H1 (cell line): ENCODE results near the gene LYRM7. TPM values are rescaled to one million over a fixed set of nuclear protein-coding genes. Genes with fewer than 3 reads are reported as not detected.

ENCODE experiments used
- CHD7 ChIP-seq: fragments of 300-600 bp; sonication (generic); IDR thresholded peaks from 2 replicates; pipeline ENCODE4 v1.7.1; 2012; ENCODE audit warnings: low read length, moderate library complexity, mild to moderate bottlenecking, inconsistent platforms; ENCODE audit not compliant: insufficient replicate concordance
- EP300 ChIP-seq, 2 experiments: IDR thresholded peaks; 1 replicate in 1 of 2; 2 replicates in 1 of 2; pipeline ENCODE4 v1.6.1; 2011 to 2012; ENCODE audit warnings: low read depth in 2 of 2, low read length in 2 of 2, mild to moderate bottlenecking in 2 of 2, borderline replicate concordance in 1 of 2, inconsistent platforms in 1 of 2, moderate library complexity in 1 of 2
- HDAC2 ChIP-seq, 2 experiments: fragments of 300-600 bp in 1 of 2; sonication (generic) in 1 of 2; IDR thresholded peaks; 2 replicates each; pipeline ENCODE4 v1.6.1; 2011 to 2012; ENCODE audit warnings: low read depth in 2 of 2, low read length in 2 of 2, mild to moderate bottlenecking in 2 of 2, moderate library complexity in 2 of 2, borderline replicate concordance in 1 of 2, inconsistent platforms in 1 of 2
- HDAC6 ChIP-seq: IDR thresholded peaks from one replicate; pipeline ENCODE4 v1.7.1; 2012; ENCODE audit warnings: low read depth, mild to moderate bottlenecking, inconsistent platforms, low read length, moderate library complexity
- JUND ChIP-seq: IDR thresholded peaks from 2 replicates; pipeline ENCODE4 v1.6.1; 2011; ENCODE audit warnings: mild to moderate bottlenecking, improper control_type of control experiment, low read length
- POLR2AphosphoS5 ChIP-seq: IDR thresholded peaks from 2 replicates; pipeline ENCODE4 v1.6.1; 2011; ENCODE audit warnings: low read depth, low read length
- SP2 ChIP-seq: IDR thresholded peaks from 2 replicates; pipeline ENCODE4 v1.6.1; 2012; ENCODE audit warnings: mild to moderate bottlenecking, low read length, inconsistent platforms
- TEAD4 ChIP-seq: IDR thresholded peaks from 2 replicates; pipeline ENCODE4 v1.6.1; 2012; ENCODE audit warnings: low read depth, low read length, inconsistent platforms, mixed read lengths
- polyA plus RNA-seq, 7 experiments: library from polyadenylated mRNA; depleted of rRNA in 3 of 7; stranded (reverse) in 5 of 7; unstranded in 2 of 7; fragments of >200 nt in 5 of 7; fragments of 200-250 nt in 2 of 7; gene quantifications; 1 replicate in 5 of 7; 2 replicates in 1 of 7; 4 replicates in 1 of 7; pipeline versions ENCODE4 v1.2.1 to v1.2.3, GENCODE V29; 2011 to 2013; ENCODE audit warnings: missing spikeins in 2 of 7, mixed read lengths in 2 of 7
- total RNA-seq: library from RNA; stranded (reverse); fragmentation: NEBNext Ultra II Directional; extraction: Animal tissue kit (Norgen Biotek cat#: 25700); gene quantifications from 2 replicates; pipeline ENCODE4 v1.2.1, GENCODE V29; 2021

LYRM7 gene
- total and polyA plus RNA-seq, 2 of the 8 experiments (the other 6 are each of a cell fraction or from before 2014, with no cell fraction given): 1.9 to 12.6 TPM

- no peak for TF ChIP-seq CHD7
- no peak for TF ChIP-seq HDAC6
- no peak for TF ChIP-seq EP300 (IDR thresholded peaks at IDR 0.05; ENCODE audit: borderline replicate concordance in 1 of 2, low read depth in 2 of 2, low read length in 2 of 2)
- TF ChIP-seq JUND: no peak
- no peak for TF ChIP-seq HDAC2 (IDR thresholded peaks at IDR 0.05; ENCODE audit: borderline replicate concordance in 1 of 2, low read depth in 2 of 2, low read length in 2 of 2)
- TF ChIP-seq SP2: no peak
- no peak for TF ChIP-seq POLR2AphosphoS5
- TF ChIP-seq TEAD4: no peak
These were observed 31.4 kb upstream of the LYRM7 start (continued) for GRCh38 chr5:131139321-131139720.
